Tibial nerve (tissue), 4 donors: Measurements from ENCODE around the gene PTX4. TPM values are rescaled to one million over a fixed set of nuclear protein-coding genes. Genes with fewer than 3 reads are reported as not detected.

Source experiments
- DNase-seq, 2 donors: peaks; one replicate each; pipeline ENCODE4 v3.0.0-alpha.2; 2019; ENCODE audit warnings: low spot score in 2 of 2
- H3K27ac ChIP-seq, 4 donors: fragments of 200-600 bp; sonication (generic) in 3 of 4; one replicate each; pipeline ENCODE4 v1.5.1; 2017 to 2019; ENCODE audit warnings: mild to moderate bottlenecking in 1 of 4
- H3K27me3 ChIP-seq, 2 donors: fragments of 200-600 bp; sonication (generic) in 1 of 2; one replicate each; pipeline versions ENCODE4 v1.5.1 to v1.6.0; 2017 to 2019
- H3K36me3 ChIP-seq, 3 donors: fragments of 200-600 bp; sonication (generic); one replicate each; pipeline ENCODE4 v1.5.1; 2018 to 2019
- H3K4me1 ChIP-seq, 4 donors: fragments of 200-600 bp; sonication (generic) in 3 of 4; one replicate each; pipeline ENCODE4 v1.5.1; 2017 to 2019
- H3K4me3 ChIP-seq, 4 donors: fragments of 200-600 bp; sonication (generic) in 3 of 4; one replicate each; pipeline ENCODE4 v1.5.1; 2017 to 2019; ENCODE audit warnings: mild to moderate bottlenecking in 1 of 4, moderate library complexity in 1 of 4
- H3K9me3 ChIP-seq, 4 donors: fragments of 200-600 bp; sonication (generic) in 3 of 4; one replicate each; pipeline ENCODE4 v1.5.1; 2017 to 2019
- CTCF ChIP-seq, 5 experiments: fragments of 200-600 bp in 3 of 5; fragments of 450-650 bp in 2 of 5; sonication (generic) in 3 of 5; IDR thresholded peaks; one replicate each; pipeline ENCODE4 v1.5.1; 2016 to 2019; ENCODE audit warnings: antibody characterized with exemption in 5 of 5, mild to moderate bottlenecking in 3 of 5, moderate library complexity in 2 of 5
- EP300 ChIP-seq, 2 donors: sonication (generic); formaldehyde crosslinking; IDR thresholded peaks; one replicate each; pipeline ENCODE4 v1.6.1; 2017; ENCODE audit warnings: antibody characterized with exemption in 2 of 2, mild to moderate bottlenecking in 1 of 2
- POLR2A ChIP-seq, 2 donors: fragments of 450-650 bp; IDR thresholded peaks; one replicate each; pipeline ENCODE4 v1.6.1; 2017; ENCODE audit warnings: antibody characterized with exemption in 2 of 2, mild to moderate bottlenecking in 2 of 2, moderate library complexity in 2 of 2
- WGBS, 2 donors: methylation state at CpG; one replicate each; pipeline ENCODE4 v1.1.5; 2018; 5-methylcytosine and 5-hydroxymethylcytosine counted together
- total RNA-seq, 4 donors: library from RNA; depleted of rRNA; stranded (reverse); fragments of >200 nt; gene quantifications; one replicate each; pipeline ENCODE4 v1.1.0, GENCODE V29; 2016

The PTX4 gene
- total RNA-seq, 4 donors from 2014 or later, result not detected

DNA sequence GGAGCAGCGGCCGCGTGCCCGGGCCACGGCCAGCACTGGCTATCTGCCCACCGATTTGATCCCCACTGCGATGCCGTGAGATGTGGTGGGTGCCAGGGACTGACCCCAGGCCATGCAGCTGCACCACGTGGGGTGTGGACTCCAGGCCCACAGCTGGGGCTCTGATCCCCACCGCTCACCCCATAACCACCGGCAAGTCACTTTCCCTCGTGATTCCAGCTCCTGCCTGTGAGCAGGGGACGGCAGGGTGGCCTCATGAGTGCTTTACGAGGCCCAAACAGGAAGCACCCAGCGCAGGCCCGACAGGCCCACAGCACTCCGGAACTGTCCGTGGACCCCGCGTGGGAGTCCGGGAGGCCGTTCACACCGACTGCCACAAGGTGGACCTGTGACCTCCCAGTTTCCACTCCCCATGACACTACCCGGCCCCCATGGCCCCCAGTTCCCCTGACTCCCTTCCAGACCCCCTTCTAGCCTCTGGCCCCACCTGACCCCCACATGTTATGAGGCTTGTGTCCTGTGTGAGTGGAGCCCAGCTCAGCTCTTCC, 616 bp downstream of the PTX4 start:
- WGBS, 2 donors, result 79 to 83% methylated on average over 18 to 19 of the region's 24 CpGs
- Histone ChIP-seq H3K27ac (no peak overlapping the region), H3K4me1 (peaks cover 0 to 9% (median 0%) of the 10 kb centered on the region in 4 donors), H3K4me3 (no peak overlapping the region), H3K9me3 (no peaks in the 10 kb centered on the region), H3K36me3 (no peaks in the 10 kb centered on the region), H3K27me3 (no peaks in the 10 kb centered on the region)
- TF ChIP-seq EP300 (IDR thresholded peaks at IDR 0.05), result no peak
- no peak for TF ChIP-seq CTCF (IDR thresholded peaks at IDR 0.05)
- TF ChIP-seq POLR2A (IDR thresholded peaks at IDR 0.05), result no peak
- no peak for DNase-seq

DNA sequence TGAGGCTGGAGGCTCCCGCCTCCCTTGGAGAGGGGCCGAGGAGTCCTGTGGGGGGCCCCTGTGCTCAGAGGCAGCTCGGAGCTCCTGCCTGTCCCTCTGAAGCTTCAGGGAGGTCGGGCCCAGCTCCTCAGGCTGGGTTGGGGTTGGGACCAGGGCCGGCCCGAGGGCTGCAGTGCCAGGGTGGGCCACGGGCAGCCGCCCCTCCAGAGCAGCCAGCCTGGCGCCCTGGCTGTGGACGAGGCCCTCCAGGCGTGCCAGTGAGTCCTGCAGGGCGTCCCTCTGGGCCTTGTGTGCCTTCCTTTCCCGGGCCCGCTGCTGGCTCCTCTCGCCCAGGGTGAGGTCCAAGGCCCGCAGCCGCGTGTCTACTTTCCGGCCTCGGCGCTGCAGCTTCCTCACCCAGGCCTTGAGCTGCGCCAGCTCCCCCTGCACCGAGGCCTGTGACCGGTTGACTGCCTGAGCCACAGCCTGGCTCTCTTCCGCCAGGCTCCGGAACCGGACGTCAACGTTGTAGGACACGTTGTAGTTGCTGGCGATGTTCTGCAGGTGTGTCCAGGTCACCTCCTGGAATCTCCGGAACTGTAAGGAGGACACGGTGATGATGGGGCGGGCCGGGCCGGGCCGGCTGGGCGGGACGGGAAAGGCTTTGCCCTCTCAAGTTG, 1.2 kb downstream of the PTX4 start:
- H3K4me3 ChIP-seq, result no peak overlapping the region
- TF ChIP-seq POLR2A (IDR thresholded peaks at IDR 0.05), result no peak
- no peak for TF ChIP-seq CTCF (IDR thresholded peaks at IDR 0.05)
- no peak for TF ChIP-seq EP300 (IDR thresholded peaks at IDR 0.05)
- no peak for DNase-seq
- H3K27ac ChIP-seq, result no peak overlapping the region
- H3K27me3 ChIP-seq, result no peaks in the 10 kb centered on the region
- no peaks in the 10 kb centered on the region for H3K9me3 ChIP-seq
- 91 to 95% methylated on average over 12 of the region's 39 CpGs for WGBS, 2 donors
- peaks cover 0 to 4% (median 0%) of the 10 kb centered on the region in 4 donors for H3K4me1 ChIP-seq
- H3K36me3 ChIP-seq, result no peaks in the 10 kb centered on the region

- DNase-seq, result no peak
- WGBS, 2 donors, result 75 to 81% methylated on average over 24 to 31 of the region's 33 CpGs
- no peaks in the 10 kb centered on the region for H3K36me3 ChIP-seq
Measured at GRCh38 chr16:1486551-1487390, 2.0 kb downstream of the PTX4 start.

GRCh38 chr16:1485847-1486496, 2.8 kb downstream of the PTX4 start:
- H3K27me3 ChIP-seq, result no peaks in the 10 kb centered on the region
- no peaks in the 10 kb centered on the region for H3K36me3 ChIP-seq
- no peak overlapping the region for H3K4me3 ChIP-seq
- no peaks in the 10 kb centered on the region for H3K9me3 ChIP-seq
- no peak overlapping the region for H3K27ac ChIP-seq
- TF ChIP-seq CTCF (IDR thresholded peaks at IDR 0.05) (no peak), EP300 (IDR thresholded peaks at IDR 0.05) (no peak), POLR2A (IDR thresholded peaks at IDR 0.05) (no peak)
- DNase-seq, result no peak
- H3K4me1 ChIP-seq, result no peaks in the 10 kb centered on the region
- whole genome bisulfite sequencing, 2 donors, result 91 to 92% methylated on average over 26 to 40 of the region's 40 CpGs

More at GRCh38 chr16:1486551-1487390, 2.0 kb downstream of the PTX4 start:
- H3K4me1 ChIP-seq, result no peaks in the 10 kb centered on the region
- H3K9me3 ChIP-seq, result no peaks in the 10 kb centered on the region
- no peaks in the 10 kb centered on the region for H3K27me3 ChIP-seq
- no peak overlapping the region for H3K4me3 ChIP-seq
- H3K27ac ChIP-seq, result no peak overlapping the region
- TF ChIP-seq EP300 (IDR thresholded peaks at IDR 0.05), result no peak
- no peak for TF ChIP-seq POLR2A (IDR thresholded peaks at IDR 0.05)
- no peak for TF ChIP-seq CTCF (IDR thresholded peaks at IDR 0.05)
